ENCODE measurements around the gene GMPR2.

DNA sequence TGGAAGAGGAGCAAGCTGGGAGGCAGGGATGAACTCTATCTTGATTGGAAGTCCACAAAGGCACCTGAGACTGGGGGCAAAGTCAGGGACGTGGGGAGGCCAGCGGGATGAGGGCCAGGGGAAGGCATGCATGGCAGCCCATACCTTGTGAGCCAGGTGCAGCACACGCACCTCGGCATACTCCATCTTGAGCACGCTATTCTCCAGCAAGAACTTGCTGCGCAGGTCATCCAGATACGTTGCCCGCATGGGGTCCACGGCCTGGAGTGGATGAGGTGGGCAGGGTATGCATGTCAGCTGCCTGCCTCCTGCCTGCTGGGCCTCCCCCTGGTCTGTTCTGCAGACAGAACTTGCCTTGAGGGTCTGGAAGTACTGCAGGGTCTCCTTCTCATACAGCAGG is 34.8 kb downstream of the GMPR2 start:
- no peak for TF ChIP-seq EZH2 (IDR thresholded peaks at IDR 0.05; ENCODE audit: insufficient read depth, poor library complexity, severe bottlenecking)
- no peak for TF ChIP-seq EZH2phosphoT487 (IDR thresholded peaks at IDR 0.05; ENCODE audit: insufficient read depth, low read depth)
